ENCODE data around the gene CATSPER1. TPM values are rescaled to one million over a fixed set of nuclear protein-coding genes. Genes with fewer than 3 reads are reported as not detected.

CATSPER1 gene
- total and polyA plus RNA-seq, 2 experiments from 2014 or later, result not detected

- ATAC-seq (no peak), DNase-seq (ENCODE audit: low spot score) (no peak)
- Mint-ChIP-seq H3K27me3 (ENCODE audit: insufficient read depth, low read depth, poor library complexity) (no peaks in the 10 kb centered on the region), H3K4me1 (peaks cover 16% of the 10 kb centered on the region), H3K36me3 (ENCODE audit: low read depth) (peaks cover 27% of the 10 kb centered on the region), H3K27ac (no peak overlapping the region), H3K4me3 (no peak overlapping the region), H3K9me3 (peaks cover 16% of the 10 kb centered on the region)
- Histone ChIP-seq H3K27ac (ENCODE audit: low read depth) (no peak overlapping the region), H3K4me2 (no peak overlapping the region), H3K79me2 (replicated peaks; ENCODE audit: insufficient read depth) (no peaks in the 10 kb centered on the region), H3K36me3 (ENCODE audit: insufficient read depth) (no peaks in the 10 kb centered on the region), H3K4me3 (no peak overlapping the region), H4K20me1 (replicated peaks; ENCODE audit: insufficient read depth) (no peaks in the 10 kb centered on the region; the same call in none of the 2 replicates), H3K27me3 (ENCODE audit: insufficient read depth) (no peaks in the 10 kb centered on the region), H3K4me1 (ENCODE audit: insufficient read depth) (no peaks in the 10 kb centered on the region; the same call in 1 of the 2 replicates), H3K9me2 (ENCODE audit: insufficient read depth) (no peaks in the 10 kb centered on the region), H3F3A (replicated peaks; ENCODE audit: low read depth) (peaks cover 7% of the 10 kb centered on the region; the same call in 1 of the 2 replicates), H2AFZ (no peak overlapping the region)
- TF ChIP-seq ZNF462 (CRISPR knock-in tag; IDR thresholded peaks at IDR 0.05) (no peak), ETS1 (IDR thresholded peaks at IDR 0.05) (no peak), EZH2phosphoT487 (IDR thresholded peaks at IDR 0.05; ENCODE audit: unreplicated experiment) (no peak), CTCF (conservative IDR thresholded peaks at IDR 0.05; ENCODE audit: low read depth in 2 of 2) (no peak), NANOG (IDR thresholded peaks at IDR 0.05; ENCODE audit: borderline replicate concordance) (no peak), POLR2AphosphoS5 (IDR thresholded peaks at IDR 0.05; ENCODE audit: low read depth) (no peak)
These were observed 16.1 kb upstream of the CATSPER1 start for GRCh38 chr11:66042227-66042995.
